MCF 10A (cell line): Measurements from ENCODE around the gene PATL2. TPM values are rescaled to one million over a fixed set of nuclear protein-coding genes. Genes with fewer than 3 reads are reported as not detected.

Experiments
- BruUV-seq: library from RNA; stranded (reverse); fragments of 400-500 nt; replicated peaks from 2 replicates; lab custom pipeline; 2021; lab: Mats Ljungman, UMichigan
- CTCF ChIA-PET: fragments of 300-600 bp; sonication (Branson Sonifier 250); formaldehyde crosslinking; extraction: SDS; loops from one replicate; lab custom pipeline; 2021; ENCODE audit warnings: antibody characterized with exemption, inconsistent platforms; lab: Yijun Ruan, JAX
- POLR2A ChIA-PET: fragments of 300-600, 350-650 bp; sonication (Branson Sonifier 250); formaldehyde crosslinking; extraction: SDS; loops from one replicate; lab custom pipeline; 2020; ENCODE audit warnings: antibody characterized with exemption, inconsistent platforms; lab: Yijun Ruan, JAX
- DNase-seq: peaks from one replicate; pipeline ENCODE4 v3.0.0-alpha.2; 2018; ENCODE audit not compliant: unreplicated experiment
- H3K27ac Mint-ChIP-seq: one replicate; pipeline ENCODE4 v1.8.0; 2022; ENCODE audit warnings: mild to moderate bottlenecking, low read depth, mixed read lengths; ENCODE audit not compliant: unreplicated experiment
- H3K27me3 Mint-ChIP-seq: one replicate; pipeline ENCODE4 v1.8.0; 2022; ENCODE audit warnings: mixed read lengths; ENCODE audit not compliant: insufficient read depth, unreplicated experiment
- H3K36me3 Mint-ChIP-seq: one replicate; pipeline ENCODE4 v1.8.0; 2022; ENCODE audit warnings: mild to moderate bottlenecking, moderate library complexity, mixed read lengths; ENCODE audit not compliant: insufficient read depth, unreplicated experiment
- H3K4me1 Mint-ChIP-seq: one replicate; pipeline ENCODE4 v1.8.0; 2022; ENCODE audit warnings: mixed read lengths; ENCODE audit not compliant: insufficient read depth, unreplicated experiment
- H3K4me3 Mint-ChIP-seq: one replicate; pipeline ENCODE4 v1.8.0; 2022; ENCODE audit warnings: mild to moderate bottlenecking, moderate library complexity, mixed read lengths; ENCODE audit not compliant: unreplicated experiment
- H3K9me3 Mint-ChIP-seq: one replicate; pipeline ENCODE4 v1.8.0; 2022; ENCODE audit warnings: mixed read lengths; ENCODE audit not compliant: unreplicated experiment
- CTCF ChIP-seq: fragments of 200-600 bp; IDR thresholded peaks from one replicate; pipeline ENCODE4 v1.8.0; 2022; ENCODE audit warnings: antibody characterized with exemption, mild to moderate bottlenecking; ENCODE audit not compliant: unreplicated experiment
- intact Hi-C: fragments of 100-400 bp; cut with micrococcal nuclease; formaldehyde crosslinking; loops from 2 replicates; pipeline ENCODE4 v1.14.1; 2022
- total RNA-seq: library from RNA; stranded (reverse); gene quantifications from 2 replicates; pipeline ENCODE4 v1.2.3, GENCODE V29; 2022

Gene PATL2
- total RNA-seq, 1 experiment from 2014 or later, result 0.16 TPM

DNA sequence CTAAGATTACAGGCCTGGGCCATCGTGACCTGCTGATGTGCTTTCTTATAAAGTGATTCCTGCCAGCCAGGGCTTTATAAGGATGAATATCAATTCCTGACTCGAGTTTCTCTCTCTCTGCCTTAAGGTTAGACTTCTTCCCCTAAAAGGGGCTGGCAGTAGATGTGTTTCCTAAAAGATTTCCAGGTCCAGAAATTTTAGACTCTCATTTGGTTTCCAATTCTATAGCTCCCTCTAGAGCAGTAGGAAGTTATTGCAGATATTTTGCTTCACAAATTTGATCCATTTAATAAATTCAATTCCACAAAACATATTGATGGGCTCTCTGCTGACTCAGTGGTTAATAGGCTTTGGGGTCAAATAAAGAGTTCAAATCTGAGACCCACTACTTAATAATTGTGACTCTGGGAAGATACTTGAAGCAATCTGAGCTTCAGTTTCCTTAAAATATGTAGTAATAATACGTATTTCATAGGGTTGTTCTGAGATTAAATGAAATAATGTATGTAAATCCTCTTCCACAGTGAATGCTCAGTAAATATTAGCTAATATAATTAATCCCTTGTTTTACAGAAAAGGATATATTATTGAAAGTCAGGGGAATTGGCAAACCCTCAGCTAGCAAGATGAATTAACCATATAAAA, 27.3 kb upstream of the PATL2 start:
- Mint-ChIP-seq H3K4me1 (peaks cover 7% of the 10 kb centered on the region), H3K36me3 (no peaks in the 10 kb centered on the region), H3K27me3 (no peaks in the 10 kb centered on the region), H3K4me3 (no peak overlapping the region), H3K9me3 (no peaks in the 10 kb centered on the region), H3K27ac (no peak overlapping the region)
- TF ChIP-seq CTCF, result peak; percentile 73
- POLR2A ChIA-PET, result interaction anchor here (0.8 to 5.0 kb wide), 8 partner anchors 9 to 155 kb away, joined by 3 to 63 read pairs (median 5); partner anchors contain the start of genes B2M, PATL2 and SPG11
- no TSS peak for BruUV-seq
- DNase-seq, result peak; percentile 69
- intact Hi-C loops, result loop anchor here (1.0 to 5.0 kb wide), 4 partner anchors 25 to 160 kb away; partner anchors contain the start of gene SPG11
- CTCF ChIA-PET, result interaction anchor here (0.7 to 5.6 kb wide), 35 partner anchors 8 to 311 kb away, joined by 3 to 83 read pairs (median 4); partner anchors contain the start of genes B2M, CTDSPL2, PATL2 and SPG11

DNA sequence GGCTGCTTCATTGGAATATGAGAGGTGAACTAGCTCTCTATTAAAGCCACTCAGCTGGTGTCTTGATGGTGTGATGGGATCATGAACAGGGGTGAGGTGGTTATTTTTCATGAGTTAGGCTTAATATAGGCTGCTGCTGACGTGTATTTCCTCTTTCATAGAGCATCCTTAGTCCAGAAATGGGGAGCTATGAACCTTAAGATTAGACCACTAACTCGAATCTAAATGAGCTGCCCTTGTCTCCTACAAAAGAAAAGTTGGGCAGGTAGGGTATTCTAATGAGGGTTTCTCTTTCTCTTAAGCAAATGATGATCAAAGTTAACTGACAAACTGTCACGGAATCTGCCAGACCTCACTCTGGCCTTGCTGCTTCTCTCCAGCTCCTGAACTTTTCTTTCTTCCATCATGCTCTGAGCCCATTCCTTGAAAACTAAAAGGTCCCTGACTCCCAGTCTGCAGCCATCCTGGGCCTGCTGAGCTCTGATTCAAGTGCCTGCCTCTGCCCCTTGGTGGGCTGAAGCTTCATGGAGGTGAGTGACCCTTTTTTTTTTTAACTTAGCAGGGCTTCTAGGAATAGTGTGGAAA, 25.1 kb upstream of the PATL2 start, which contains the start of gene TRIM69:
TRIM69 (plus strand) TSS at position 348 of the 585 bp plus-strand sequence; CDS start at position 525, 177 bp downstream.
- Mint-ChIP-seq H3K4me1 (peaks cover 7% of the 10 kb centered on the region), H3K27me3 (no peaks in the 10 kb centered on the region), H3K36me3 (peaks cover 10% of the 10 kb centered on the region), H3K9me3 (no peaks in the 10 kb centered on the region), H3K27ac (peak within 1 kb of the TSS; percentile 74), H3K4me3 (no peak within 1 kb of the TSS)
- intact Hi-C loops, result loop anchor here (5.0 kb wide), 1 partner anchor 144 kb away; no protein-coding TSS in a partner anchor
- TF ChIP-seq CTCF, result no peak
- ChIA-PET POLR2A (interaction anchor here (1.2 to 5.0 kb wide), 7 partner anchors 8 to 76 kb away, joined by 3 to 63 read pairs (median 6); partner anchors contain the start of genes B2M, PATL2 and SPG11), CTCF (interaction anchor here (0.5 to 5.6 kb wide), 16 partner anchors 17 to 1774 kb away, joined by 3 to 83 read pairs (median 4); partner anchors contain the start of genes B2M, PATL2 and SPG11)
- no peak for DNase-seq
- BruUV-seq, result no TSS peak

GRCh38 chr15:44735482-44736180, 24.5 kb upstream of the PATL2 start:
- DNase-seq, result no peak
- BruUV-seq, result no TSS peak
- H3K27me3 Mint-ChIP-seq, result no peaks in the 10 kb centered on the region
- H3K4me3 Mint-ChIP-seq, result no peak overlapping the region
- H3K36me3 Mint-ChIP-seq, result peaks cover 13% of the 10 kb centered on the region
- CTCF ChIA-PET, result interaction anchor here (0.5 to 5.6 kb wide), 13 partner anchors 18 to 649 kb away, joined by 3 to 83 read pairs (median 4); partner anchors contain the start of genes B2M, PATL2 and SPG11
- H3K4me1 Mint-ChIP-seq, result peaks cover 7% of the 10 kb centered on the region
- POLR2A ChIA-PET, result interaction anchor here (1.4 to 5.0 kb wide), 5 partner anchors 8 to 75 kb away, joined by 3 to 63 read pairs (median 54); partner anchors contain the start of genes B2M, PATL2 and SPG11
- H3K9me3 Mint-ChIP-seq, result no peaks in the 10 kb centered on the region
- peak overlapping the region; percentile 74 for H3K27ac Mint-ChIP-seq
- intact Hi-C loops, result loop anchor here (5.0 kb wide), 1 partner anchor 143 kb away; no protein-coding TSS in a partner anchor
- TF ChIP-seq CTCF, result no peak
